Neural cell (in vitro differentiated cells): ENCODE data around the gene PRRG2. TPM values are rescaled to one million over a fixed set of nuclear protein-coding genes. Genes with fewer than 3 reads are reported as not detected.

Experiments
- H2AFZ ChIP-seq: fragments of 200-600, 300-800 bp; sonication (generic), shearing (Covaris generic); 2 replicates; pipeline ENCODE4 v1.6.0; 2014; ENCODE audit warnings: low read depth, mild to moderate bottlenecking, antibody characterized with exemption, low read length, moderate library complexity
- H3F3A ChIP-seq: fragments of 200-600 bp; shearing (Covaris generic); 2 replicates; pipeline ENCODE4 v1.6.1; 2016; ENCODE audit warnings: mild to moderate bottlenecking, moderate library complexity, mixed read lengths, antibody characterized with exemption, low read length; ENCODE audit not compliant: insufficient read depth, poor library complexity, severe bottlenecking
- H3K27ac ChIP-seq: fragments of 200-600, 300-800 bp; sonication (generic), shearing (Covaris generic); 2 replicates; pipeline ENCODE4 v1.5.1; 2014; ENCODE audit warnings: mild to moderate bottlenecking, low read length, moderate library complexity
- H3K27me3 ChIP-seq: fragments of 300-800, 200-600 bp; sonication (generic), shearing (Covaris generic); 2 replicates; pipeline ENCODE4 v1.6.0; 2014; ENCODE audit warnings: mild to moderate bottlenecking, low read depth, low read length, moderate library complexity; ENCODE audit not compliant: insufficient read depth
- H3K36me3 ChIP-seq: fragments of 300-800, 200-600 bp; sonication (generic), shearing (Covaris generic); 2 replicates; pipeline ENCODE4 v1.5.1; 2014; ENCODE audit warnings: mild to moderate bottlenecking, antibody characterized with exemption, low read length, moderate library complexity; ENCODE audit not compliant: insufficient read depth
- H3K4me2 ChIP-seq: fragments of 300-800, 200-600 bp; sonication (generic), shearing (Covaris generic); 2 replicates; pipeline ENCODE4 v1.6.0; 2014; ENCODE audit warnings: mild to moderate bottlenecking, low read length
- H3K4me3 ChIP-seq: fragments of 300-800, 200-600 bp; sonication (generic), shearing (Covaris generic); 2 replicates; pipeline ENCODE4 v1.5.1; 2014; ENCODE audit warnings: mild to moderate bottlenecking, low read length, moderate library complexity
- H3K79me2 ChIP-seq: fragments of 200-600 bp; shearing (Covaris generic); replicated peaks from 2 replicates; pipeline ENCODE4 v1.6.0; 2014; ENCODE audit warnings: mild to moderate bottlenecking, low read length, moderate library complexity; ENCODE audit not compliant: insufficient read depth
- H3K9ac ChIP-seq: fragments of 300-800, 200-600 bp; sonication (generic), shearing (Covaris generic); 2 replicates; pipeline ENCODE4 v1.6.1; 2016; ENCODE audit warnings: mild to moderate bottlenecking, low read length, mixed read lengths
- H3K9me2 ChIP-seq: fragments of 200-600 bp; shearing (Covaris generic); 2 replicates; pipeline ENCODE4 v1.6.1; 2016; ENCODE audit warnings: mild to moderate bottlenecking, low read length, mixed read lengths; ENCODE audit not compliant: insufficient read depth
- H3K9me3 ChIP-seq: fragments of 200-600, 300-800 bp; sonication (generic), shearing (Covaris generic); 2 replicates; pipeline ENCODE4 v1.6.1; 2016; ENCODE audit warnings: mild to moderate bottlenecking, mixed run types, low read length, moderate library complexity, mixed read lengths
- H4K20me1 ChIP-seq: fragments of 200-600 bp; shearing (Covaris generic); 2 replicates; pipeline ENCODE4 v1.6.1; 2016; ENCODE audit warnings: mild to moderate bottlenecking, mixed run types; ENCODE audit not compliant: insufficient read depth
- EP300 ChIP-seq: fragments of 450-650 bp; conservative IDR thresholded peaks from 2 replicates; pipeline ENCODE4 v1.6.1; 2014; ENCODE audit warnings: antibody characterized with exemption, mild to moderate bottlenecking, moderate library complexity; ENCODE audit not compliant: poor library complexity, severe bottlenecking
- EZH2 ChIP-seq: fragments of 200-600, 300-800 bp; shearing (Covaris generic), sonication (generic); IDR thresholded peaks from 2 replicates; pipeline ENCODE4 v1.6.1; 2014; ENCODE audit warnings: antibody characterized with exemption, low read length, borderline replicate concordance, mild to moderate bottlenecking; ENCODE audit not compliant: insufficient read depth, poor library complexity, severe bottlenecking
- MXI1 ChIP-seq: fragments of 450-650 bp; conservative IDR thresholded peaks from 2 replicates; pipeline ENCODE4 v1.6.1; 2014; ENCODE audit warnings: antibody characterized with exemption, mild to moderate bottlenecking; ENCODE audit not compliant: poor library complexity, severe bottlenecking
- POLR2AphosphoS5 ChIP-seq: IDR thresholded peaks from 2 replicates; pipeline ENCODE4 v1.6.1; 2012
- RAD21 ChIP-seq: fragments of 450-650 bp; conservative IDR thresholded peaks from 2 replicates; pipeline ENCODE4 v1.6.1; 2014; ENCODE audit warnings: antibody characterized with exemption, mild to moderate bottlenecking, moderate library complexity
- REST ChIP-seq: IDR thresholded peaks from 2 replicates; pipeline ENCODE4 v1.6.1; 2012; ENCODE audit warnings: borderline replicate concordance
- SMC3 ChIP-seq: fragments of 450-650 bp; conservative IDR thresholded peaks from 2 replicates; pipeline ENCODE4 v1.6.1; 2014; ENCODE audit warnings: antibody characterized with exemption, mild to moderate bottlenecking, moderate library complexity; ENCODE audit not compliant: poor library complexity
- TAF1 ChIP-seq: IDR thresholded peaks from 2 replicates; pipeline ENCODE4 v1.6.1; 2012; ENCODE audit warnings: low read depth
- polyA plus RNA-seq: library from polyadenylated mRNA; depleted of rRNA; stranded (reverse); fragments of >200 nt; gene quantifications from 2 replicates; pipeline ENCODE4 v1.2.3, GENCODE V29; 2014
- TF ChIP-seq, protein P1 (sequence below): fragments of 450-650 bp; IDR thresholded peaks from 2 replicates; pipeline ENCODE4 v1.5.1; 2014; ENCODE audit warnings: antibody characterized with exemption, mild to moderate bottlenecking, moderate library complexity; ENCODE audit not compliant: poor library complexity, severe bottlenecking

The PRRG2 gene
- polyA plus RNA-seq, 1 donor from 2014 or later = not detected

DNA sequence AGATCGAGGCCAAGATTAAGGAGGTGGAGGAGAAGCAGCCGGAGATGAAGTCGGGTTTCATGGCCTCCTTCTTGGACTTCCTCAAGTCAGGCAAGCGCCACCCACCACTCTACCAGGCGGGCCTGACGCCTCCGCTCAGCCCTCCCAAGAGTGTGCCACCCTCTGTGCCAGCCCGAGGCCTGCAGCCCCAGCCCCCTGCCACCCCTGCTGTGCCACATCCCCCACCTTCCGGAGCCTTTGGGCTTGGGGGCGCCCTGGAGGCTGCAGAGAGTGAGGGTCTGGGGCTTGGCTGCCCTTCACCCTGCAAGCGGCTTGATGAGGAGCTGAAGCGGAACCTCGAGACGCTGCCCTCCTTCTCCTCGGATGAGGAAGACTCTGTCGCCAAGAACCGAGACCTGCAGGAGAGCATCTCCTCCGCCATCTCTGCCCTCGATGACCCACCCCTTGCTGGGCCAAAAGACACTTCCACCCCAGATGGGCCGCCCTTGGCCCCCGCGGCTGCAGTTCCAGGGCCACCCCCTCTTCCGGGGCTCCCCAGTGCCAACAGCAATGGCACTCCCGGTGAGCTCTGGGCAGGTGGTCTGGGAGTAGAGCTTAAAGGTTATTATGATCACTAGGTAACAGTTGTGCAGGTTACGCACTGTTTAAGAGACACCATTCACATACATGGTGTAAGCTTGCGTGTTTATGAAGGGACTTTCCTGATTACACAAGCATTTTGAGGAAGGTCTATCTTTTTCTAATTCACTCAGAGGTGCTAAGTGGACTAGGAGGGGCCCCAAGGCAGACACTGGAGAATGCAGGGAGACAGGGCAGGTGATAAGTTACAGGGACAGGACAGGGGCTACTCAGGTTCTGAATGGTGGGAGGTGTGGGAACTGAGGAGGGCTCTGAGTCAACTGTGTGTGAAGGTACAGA lies 18.5 kb downstream of the PRRG2 start:
- Histone ChIP-seq H3K79me2 (peaks cover 24% of the 10 kb centered on the region), H3K4me3 (no peak overlapping the region), H3K9me2 (no peaks in the 10 kb centered on the region), H3K36me3 (no peaks in the 10 kb centered on the region), H3K9ac (no peak overlapping the region), H3K9me3 (no peaks in the 10 kb centered on the region), H2AFZ (no peak overlapping the region), H3F3A (no peaks in the 10 kb centered on the region), H3K27me3 (no peaks in the 10 kb centered on the region), H3K4me2 (no peak overlapping the region), H3K27ac (no peak overlapping the region), H4K20me1 (no peaks in the 10 kb centered on the region)
- TF ChIP-seq EP300 (no peak), REST (no peak), MXI1 (no peak), EZH2 (no peak), SMC3 (no peak), POLR2AphosphoS5 (no peak), RAD21 (no peak), TAF1 (no peak)
- TF ChIP-seq, protein P1, sequence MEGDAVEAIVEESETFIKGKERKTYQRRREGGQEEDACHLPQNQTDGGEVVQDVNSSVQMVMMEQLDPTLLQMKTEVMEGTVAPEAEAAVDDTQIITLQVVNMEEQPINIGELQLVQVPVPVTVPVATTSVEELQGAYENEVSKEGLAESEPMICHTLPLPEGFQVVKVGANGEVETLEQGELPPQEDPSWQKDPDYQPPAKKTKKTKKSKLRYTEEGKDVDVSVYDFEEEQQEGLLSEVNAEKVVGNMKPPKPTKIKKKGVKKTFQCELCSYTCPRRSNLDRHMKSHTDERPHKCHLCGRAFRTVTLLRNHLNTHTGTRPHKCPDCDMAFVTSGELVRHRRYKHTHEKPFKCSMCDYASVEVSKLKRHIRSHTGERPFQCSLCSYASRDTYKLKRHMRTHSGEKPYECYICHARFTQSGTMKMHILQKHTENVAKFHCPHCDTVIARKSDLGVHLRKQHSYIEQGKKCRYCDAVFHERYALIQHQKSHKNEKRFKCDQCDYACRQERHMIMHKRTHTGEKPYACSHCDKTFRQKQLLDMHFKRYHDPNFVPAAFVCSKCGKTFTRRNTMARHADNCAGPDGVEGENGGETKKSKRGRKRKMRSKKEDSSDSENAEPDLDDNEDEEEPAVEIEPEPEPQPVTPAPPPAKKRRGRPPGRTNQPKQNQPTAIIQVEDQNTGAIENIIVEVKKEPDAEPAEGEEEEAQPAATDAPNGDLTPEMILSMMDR = no peak

- H3K9me2 ChIP-seq = no peaks in the 10 kb centered on the region
- H3K9ac ChIP-seq = no peak overlapping the region
- no peaks in the 10 kb centered on the region for H3K27me3 ChIP-seq
- no peak overlapping the region for H2AFZ ChIP-seq
- no peaks in the 10 kb centered on the region for H3K36me3 ChIP-seq
- H3K4me2 ChIP-seq = no peak overlapping the region
- H3K4me3 ChIP-seq = no peak overlapping the region
- no peaks in the 10 kb centered on the region for H3K9me3 ChIP-seq
- H4K20me1 ChIP-seq = no peaks in the 10 kb centered on the region
- TF ChIP-seq EZH2 (no peak), POLR2AphosphoS5 (no peak), SMC3 (no peak), MXI1 (no peak), TAF1 (no peak), EP300 (no peak), RAD21 (no peak), REST (no peak)
- TF ChIP-seq, protein P1 = no peak
- H3K79me2 ChIP-seq = peaks cover 38% of the 10 kb centered on the region
- H3K27ac ChIP-seq = no peak overlapping the region
- H3F3A ChIP-seq = no peaks in the 10 kb centered on the region
Measured at GRCh38 chr19:49601482-49602038, 20.4 kb downstream of the PRRG2 start.
